Astrocyte of the spinal cord (primary cell): ENCODE measurements around the gene NUCB2.
"Not testable (repeated sequence)": the region's sequence is repeated elsewhere in the genome, so short reads cannot be mapped to it uniquely, and the experiment has no call there.

ENCODE experiments used
- DNase-seq: peaks from one replicate; pipeline ENCODE4 v3.0.0; 2011; ENCODE audit warnings: low read depth, low spot score
- H3K4me3 ChIP-seq: 2 replicates; pipeline ENCODE4 v1.5.1; 2011; ENCODE audit warnings: low read depth, mild to moderate bottlenecking, low read length, moderate library complexity
- in situ Hi-C: cut with HindIII; loops from 2 replicates; pipeline ENCODE4 v1.10.0; 2017; ENCODE audit warnings: low sequenced_read_pairs
- TF ChIP-seq, protein P1 (sequence below): IDR thresholded peaks from 2 replicates; pipeline ENCODE4 v1.5.1; 2012; ENCODE audit warnings: low read depth, mild to moderate bottlenecking, low read length, inconsistent platforms

NUCB2 gene

DNA sequence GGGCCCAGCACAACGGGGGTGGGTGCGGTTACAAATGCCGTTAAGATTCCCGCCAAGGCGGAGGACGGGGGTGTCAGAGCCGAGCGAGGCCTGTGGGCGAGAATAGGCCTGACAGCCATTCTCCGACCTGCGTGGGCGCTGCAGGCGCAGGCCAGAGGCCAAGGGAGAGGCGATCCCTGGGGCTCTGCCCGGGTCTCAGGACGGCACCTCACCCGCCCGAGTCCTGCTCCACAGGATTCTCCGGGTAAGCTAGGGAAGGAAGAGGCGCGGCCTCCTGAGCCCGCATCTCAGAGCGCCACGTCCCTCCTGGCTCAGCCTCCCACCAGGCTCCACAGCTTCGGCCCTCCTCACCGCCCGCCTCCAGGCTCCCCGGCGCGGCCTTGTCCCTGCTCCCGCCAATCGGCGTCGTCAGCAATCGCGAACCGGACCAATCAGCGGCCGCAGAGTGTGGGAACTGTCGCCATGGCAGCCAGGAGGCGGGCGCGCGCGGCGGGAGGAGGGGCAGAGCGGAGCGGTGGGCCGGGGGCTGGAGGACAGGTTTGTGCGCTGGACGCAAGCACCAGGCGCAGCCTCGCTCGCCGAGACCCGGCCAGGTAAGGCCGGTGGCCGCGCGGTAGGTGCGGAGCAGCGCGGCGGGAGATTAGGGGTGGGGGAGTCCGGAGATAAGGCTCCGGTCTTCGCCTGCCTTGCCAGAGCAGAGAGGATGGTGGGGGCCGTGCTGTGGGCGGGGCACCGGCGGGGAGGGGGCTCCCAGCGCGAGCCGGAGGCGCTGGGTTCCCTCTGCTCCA, at the start of gene NUCB2:
TSS of gene NUCB2 (plus strand) at position 504 of the 788 bp plus-strand sequence. CDS start 18,585 bp downstream, outside the sequence.
- in situ Hi-C loops, result no loop called here
- TF ChIP-seq, protein P1, sequence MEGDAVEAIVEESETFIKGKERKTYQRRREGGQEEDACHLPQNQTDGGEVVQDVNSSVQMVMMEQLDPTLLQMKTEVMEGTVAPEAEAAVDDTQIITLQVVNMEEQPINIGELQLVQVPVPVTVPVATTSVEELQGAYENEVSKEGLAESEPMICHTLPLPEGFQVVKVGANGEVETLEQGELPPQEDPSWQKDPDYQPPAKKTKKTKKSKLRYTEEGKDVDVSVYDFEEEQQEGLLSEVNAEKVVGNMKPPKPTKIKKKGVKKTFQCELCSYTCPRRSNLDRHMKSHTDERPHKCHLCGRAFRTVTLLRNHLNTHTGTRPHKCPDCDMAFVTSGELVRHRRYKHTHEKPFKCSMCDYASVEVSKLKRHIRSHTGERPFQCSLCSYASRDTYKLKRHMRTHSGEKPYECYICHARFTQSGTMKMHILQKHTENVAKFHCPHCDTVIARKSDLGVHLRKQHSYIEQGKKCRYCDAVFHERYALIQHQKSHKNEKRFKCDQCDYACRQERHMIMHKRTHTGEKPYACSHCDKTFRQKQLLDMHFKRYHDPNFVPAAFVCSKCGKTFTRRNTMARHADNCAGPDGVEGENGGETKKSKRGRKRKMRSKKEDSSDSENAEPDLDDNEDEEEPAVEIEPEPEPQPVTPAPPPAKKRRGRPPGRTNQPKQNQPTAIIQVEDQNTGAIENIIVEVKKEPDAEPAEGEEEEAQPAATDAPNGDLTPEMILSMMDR, result no peak
- H3K4me3 ChIP-seq, result peak within 1 kb of the TSS; percentile 59
- peak; percentile 95 for DNase-seq

- in situ Hi-C loops, DNase-seq, H3K4me3 ChIP-seq: not testable (repeated sequence)
These were observed 48.2 kb upstream of the NUCB2 start for GRCh38 chr11:17228186-17228925.

GRCh38 chr11:17229481-17230152, 46.9 kb upstream of the NUCB2 start:
- in situ Hi-C loops, result no loop called here

DNA sequence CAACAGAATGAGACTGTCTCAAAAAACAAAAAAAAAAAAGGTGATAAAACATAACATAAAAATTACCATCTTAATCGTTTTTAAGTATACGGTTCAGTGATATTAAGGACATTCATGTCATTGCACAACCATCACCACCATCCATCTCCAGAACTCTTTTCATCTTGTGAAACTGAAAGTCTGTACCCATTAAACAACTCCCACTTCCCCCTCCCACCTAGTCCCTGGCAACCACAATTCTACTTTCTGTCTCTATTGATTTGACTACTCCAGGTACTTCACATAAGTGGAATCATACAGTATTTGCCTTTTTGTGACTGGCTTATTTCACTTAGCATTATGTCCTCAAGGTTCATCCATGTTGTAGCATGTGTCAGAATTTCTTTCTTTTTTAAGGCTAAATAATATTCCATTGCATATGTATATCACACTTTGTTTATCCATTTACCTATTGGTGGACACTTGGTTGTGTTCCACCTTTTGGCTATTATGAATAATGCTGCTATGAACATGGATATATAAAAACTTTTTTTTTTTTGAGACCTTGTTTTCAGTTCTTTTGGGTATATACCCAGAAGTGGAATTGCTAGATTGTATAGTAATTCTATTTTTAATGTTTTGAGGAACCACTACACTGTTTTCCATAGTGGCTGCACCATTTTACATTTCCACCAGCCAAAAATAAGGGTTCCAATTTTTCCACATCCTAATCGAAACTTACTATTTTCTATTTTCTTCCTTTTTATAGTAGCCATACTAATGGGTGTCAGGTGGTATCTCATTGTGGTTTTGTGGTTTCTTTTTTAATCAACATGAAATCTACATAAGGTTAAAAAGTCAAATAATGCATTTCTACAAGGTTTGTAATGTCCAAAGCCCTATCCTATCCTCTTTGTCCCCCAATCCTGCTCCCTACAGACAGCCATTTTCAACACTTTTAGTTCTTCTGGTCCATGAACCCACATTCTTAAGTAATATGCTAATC, 45.4 kb upstream of the NUCB2 start:
- TF ChIP-seq, protein P1, result no peak
- no peak overlapping the region for H3K4me3 ChIP-seq
- in situ Hi-C loops, result no loop called here
- DNase-seq, result no peak

More at GRCh38 chr11:17229481-17230152, 46.9 kb upstream of the NUCB2 start:
- no peak for DNase-seq
- no peak overlapping the region for H3K4me3 ChIP-seq
- TF ChIP-seq, protein P1, result no peak

DNA sequence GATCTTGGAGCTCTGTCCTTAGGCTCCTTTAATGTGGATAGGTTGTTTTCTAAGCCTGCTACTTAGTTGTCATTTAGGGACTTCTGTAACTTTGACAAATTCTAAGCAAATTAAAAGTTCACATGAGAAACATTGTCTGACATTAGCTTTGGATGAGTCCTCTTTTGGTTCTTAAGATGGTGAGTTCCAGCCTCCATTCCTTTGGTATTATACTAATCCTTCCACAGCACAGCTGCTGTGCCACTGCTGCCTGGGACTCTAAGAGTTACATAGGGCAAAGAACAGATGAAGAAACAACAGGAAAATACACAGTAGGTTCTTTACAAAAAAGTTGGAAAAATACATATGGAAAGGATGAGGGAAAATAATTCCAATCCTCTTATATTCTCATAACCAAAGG, 43.4 kb upstream of the NUCB2 start:
- DNase-seq, result no peak
- TF ChIP-seq, protein P1, result no peak
- in situ Hi-C loops, result no loop called here
- no peak overlapping the region for H3K4me3 ChIP-seq

DNA sequence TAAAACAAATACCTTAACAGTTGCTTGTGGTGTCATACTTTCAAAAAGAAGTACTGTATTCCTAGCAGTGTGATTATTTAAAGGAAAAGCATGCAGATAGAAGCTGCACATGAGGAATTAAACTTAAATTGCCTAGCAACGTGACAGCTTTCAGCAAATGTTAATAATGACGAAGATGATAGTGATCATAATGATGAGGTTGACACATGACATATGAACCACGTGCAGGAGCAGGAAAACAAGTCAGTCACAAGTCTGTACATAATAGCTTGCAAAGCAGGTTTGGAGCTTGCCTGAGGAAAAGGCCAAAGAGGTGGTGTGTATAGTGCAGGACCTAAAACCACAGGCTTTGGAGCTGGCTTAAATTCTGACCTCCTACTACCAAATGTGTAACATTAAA, 38.2 kb upstream of the NUCB2 start:
- TF ChIP-seq, protein P1, result no peak
- DNase-seq, result no peak
- in situ Hi-C loops, result no loop called here
- no peak overlapping the region for H3K4me3 ChIP-seq

DNA sequence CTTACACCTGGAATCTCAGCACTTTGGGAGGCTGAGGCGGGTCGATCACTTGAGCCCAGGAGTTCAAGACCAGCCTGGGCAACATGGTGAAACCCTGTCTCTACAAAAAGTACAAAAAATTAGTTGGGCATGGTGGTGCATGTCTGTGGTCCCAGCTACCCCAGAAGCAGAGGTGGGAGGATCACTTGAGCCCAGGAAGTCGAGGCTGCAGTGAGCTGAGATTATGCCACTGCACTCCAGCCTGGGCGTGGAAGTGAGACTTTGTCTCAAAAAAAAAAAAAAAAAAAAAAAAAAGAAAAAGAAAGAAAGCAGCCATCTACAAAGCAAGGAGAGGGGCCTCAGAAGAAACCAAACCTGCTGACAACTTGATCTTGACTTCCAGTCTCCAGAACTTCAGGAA, 36.6 kb upstream of the NUCB2 start:
- in situ Hi-C loops, H3K4me3 ChIP-seq, DNase-seq: not testable (repeated sequence)
